Mesendoderm (in vitro differentiated cells): Measurements from ENCODE around the gene RAB44. TPM values are rescaled to one million over a fixed set of nuclear protein-coding genes. Genes with fewer than 3 reads are reported as not detected.

Source experiments
- DNase-seq: peaks from one replicate; pipeline ENCODE4 v3.0.0; 2013
- H2AK5ac ChIP-seq: 2 replicates; pipeline ENCODE4 v1.6.1; 2013; ENCODE audit warnings: low read length, inconsistent platforms
- H2BK120ac ChIP-seq: 2 replicates; pipeline ENCODE4 v1.6.1; 2013; ENCODE audit warnings: low read depth, mild to moderate bottlenecking, low read length, moderate library complexity, mixed read lengths
- H2BK15ac ChIP-seq: replicated peaks from 2 replicates; pipeline ENCODE4 v1.6.1; 2013; ENCODE audit warnings: low read depth, mild to moderate bottlenecking, moderate library complexity
- H2BK5ac ChIP-seq: 2 replicates; pipeline ENCODE4 v1.6.1; 2013; ENCODE audit warnings: low read length, inconsistent platforms
- H3K18ac ChIP-seq: 2 replicates; pipeline ENCODE4 v1.6.1; 2013; ENCODE audit warnings: mild to moderate bottlenecking, low read length, mixed read lengths
- H3K23ac ChIP-seq: one replicate; pipeline ENCODE4 v1.6.1; 2013; ENCODE audit warnings: low read length
- H3K27ac ChIP-seq: 2 replicates; pipeline ENCODE4 v1.5.1; 2013; ENCODE audit warnings: low read depth, mild to moderate bottlenecking, inconsistent platforms, low read length, moderate library complexity
- H3K27me3 ChIP-seq: 2 replicates; pipeline ENCODE4 v1.6.1; 2013; ENCODE audit warnings: low read length, control low read depth, mild to moderate bottlenecking, inconsistent platforms; ENCODE audit not compliant: insufficient read depth, poor library complexity
- H3K36me3 ChIP-seq: 2 replicates; pipeline ENCODE4 v1.6.1; 2013; ENCODE audit warnings: low read length, inconsistent platforms; ENCODE audit not compliant: control insufficient read depth, insufficient read depth
- H3K4ac ChIP-seq: one replicate; pipeline ENCODE4 v1.6.1; 2013; ENCODE audit warnings: low read depth, mild to moderate bottlenecking, low read length, moderate library complexity
- H3K4me1 ChIP-seq: 2 replicates; pipeline ENCODE4 v1.6.1; 2013; ENCODE audit warnings: low read depth, low read length, inconsistent platforms; ENCODE audit not compliant: control insufficient read depth
- H3K4me2 ChIP-seq: 2 replicates; pipeline ENCODE4 v1.6.1; 2013; ENCODE audit warnings: low read length
- H3K4me3 ChIP-seq: 2 replicates; pipeline ENCODE4 v1.5.1; 2013; ENCODE audit warnings: mild to moderate bottlenecking, low read length
- H3K56ac ChIP-seq: one replicate; pipeline ENCODE4 v1.6.1; 2013; ENCODE audit warnings: low read length
- H3K79me1 ChIP-seq: 2 replicates; pipeline ENCODE4 v1.6.1; 2013; ENCODE audit warnings: low read length, inconsistent platforms
- H3K79me2 ChIP-seq: 2 replicates; pipeline ENCODE4 v1.6.1; 2013; ENCODE audit warnings: mild to moderate bottlenecking, low read length; ENCODE audit not compliant: control insufficient read depth, insufficient read depth
- H3K9ac ChIP-seq: 2 replicates; pipeline ENCODE4 v1.6.1; 2013; ENCODE audit warnings: low read length, inconsistent platforms
- H4K5ac ChIP-seq: one replicate; pipeline ENCODE4 v1.6.1; 2013; ENCODE audit warnings: low read length
- H4K8ac ChIP-seq: one replicate; pipeline ENCODE4 v1.6.1; 2013; ENCODE audit warnings: low read depth, mild to moderate bottlenecking, control low read depth, low read length, moderate library complexity
- WGBS: extraction: QIAGEN DNeasy Blood & Tissue Kit; methylation state at CpG from one replicate; pipeline ENCODE4 v1.1.7; 2013; ENCODE audit warnings: low lambda C conversion rate, missing lambda C conversion rate; ENCODE audit not compliant: insufficient coverage; ENCODE audit errors: extremely low coverage; 5-methylcytosine and 5-hydroxymethylcytosine counted together
- polyA plus RNA-seq, 2 experiments: library from polyadenylated mRNA; stranded (reverse); fragments of 200-250 nt; gene quantifications; one replicate each; pipeline ENCODE4 v1.2.3, GENCODE V29; 2013

RAB44 gene
- polyA plus RNA-seq (2013, experiment 1 of 2): 0.01 TPM
- polyA plus RNA-seq (2013, experiment 2 of 2): not detected

GRCh38 chr6:36697481-36697903, at the start of gene RAB44:
Gene RAB44 (plus strand): TSS chr6:36697826. CDS start chr6:36704236, 6,410 bp downstream.
- H3K79me2 ChIP-seq: no peaks in the 10 kb centered on the region
- no peak within 1 kb of the TSS for H2AK5ac ChIP-seq
- no peak within 1 kb of the TSS for H4K8ac ChIP-seq
- no peaks in the 10 kb centered on the region for H3K4me1 ChIP-seq
- H3K27me3 ChIP-seq: no peaks in the 10 kb centered on the region
- no peaks in the 10 kb centered on the region for H3K36me3 ChIP-seq
- H2BK120ac ChIP-seq: no peak within 1 kb of the TSS
- no peak within 1 kb of the TSS for H3K27ac ChIP-seq
- H4K5ac ChIP-seq: no peak within 1 kb of the TSS
- H3K79me1 ChIP-seq: no peaks in the 10 kb centered on the region
- H3K56ac ChIP-seq: no peak within 1 kb of the TSS
- no peak for DNase-seq
- no peak within 1 kb of the TSS for H3K4me2 ChIP-seq
- no peak within 1 kb of the TSS for H3K9ac ChIP-seq
- no CpG with 5 or more reads among the region's 7 CpGs for WGBS
- no peak within 1 kb of the TSS for H3K4me3 ChIP-seq
- H3K23ac ChIP-seq: no peak within 1 kb of the TSS
- H3K18ac ChIP-seq: no peak within 1 kb of the TSS
- H2BK5ac ChIP-seq: no peak within 1 kb of the TSS
- no peak within 1 kb of the TSS for H2BK15ac ChIP-seq
- no peak within 1 kb of the TSS for H3K4ac ChIP-seq

- Histone ChIP-seq H3K56ac (no peak overlapping the region), H3K27ac (no peak overlapping the region), H3K79me2 (no peaks in the 10 kb centered on the region), H3K36me3 (no peaks in the 10 kb centered on the region), H3K23ac (no peak overlapping the region), H3K9ac (no peak overlapping the region), H2BK120ac (no peak overlapping the region), H2BK15ac (no peak overlapping the region), H3K4me3 (no peak overlapping the region), H3K4me1 (peaks cover 4% of the 10 kb centered on the region), H3K27me3 (no peaks in the 10 kb centered on the region), H3K79me1 (no peaks in the 10 kb centered on the region), H3K4me2 (no peak overlapping the region), H4K5ac (no peak overlapping the region), H2AK5ac (no peak overlapping the region), H3K4ac (no peak overlapping the region), H4K8ac (no peak overlapping the region), H3K18ac (no peak overlapping the region), H2BK5ac (no peak overlapping the region)
- no peak for DNase-seq
- WGBS: no CpG with 5 or more reads among the region's 3 CpGs
These were observed 48.5 kb upstream of the RAB44 start for GRCh38 chr6:36649086-36649485.

- no peak overlapping the region for H3K9ac ChIP-seq
These were observed 47.7 kb upstream of the RAB44 start for GRCh38 chr6:36649701-36650484.

GRCh38 chr6:36650848-36651478, 46.7 kb upstream of the RAB44 start:
- peaks cover 4% of the 10 kb centered on the region for H3K4me1 ChIP-seq

More at GRCh38 chr6:36649701-36650484, 47.7 kb upstream of the RAB44 start:
- Histone ChIP-seq H4K5ac (no peak overlapping the region), H3K23ac (no peak overlapping the region), H2BK5ac (no peak overlapping the region), H3K4ac (no peak overlapping the region), H2BK15ac (no peak overlapping the region), H3K36me3 (no peaks in the 10 kb centered on the region), H3K79me2 (no peaks in the 10 kb centered on the region), H3K4me1 (peaks cover 4% of the 10 kb centered on the region), H3K18ac (peak overlapping the region; percentile 79), H2AK5ac (no peak overlapping the region), H3K27me3 (no peaks in the 10 kb centered on the region), H3K27ac (no peak overlapping the region), H3K4me3 (no peak overlapping the region), H3K4me2 (no peak overlapping the region), H3K79me1 (no peaks in the 10 kb centered on the region), H3K56ac (peak overlapping the region; percentile 38), H2BK120ac (no peak overlapping the region), H4K8ac (no peak overlapping the region)
- no CpG with 5 or more reads among the region's 13 CpGs for WGBS
- DNase-seq: no peak

GRCh38 chr6:36651659-36652379, 45.8 kb upstream of the RAB44 start:
- no peak for DNase-seq
- H3K4me2 ChIP-seq: no peak overlapping the region
- H3K27me3 ChIP-seq: no peaks in the 10 kb centered on the region
- H3K23ac ChIP-seq: no peak overlapping the region
- no peak overlapping the region for H3K18ac ChIP-seq
- no peak overlapping the region for H3K4me3 ChIP-seq
- no peak overlapping the region for H4K8ac ChIP-seq
- no peak overlapping the region for H3K27ac ChIP-seq
- no peak overlapping the region for H2BK15ac ChIP-seq
- H2BK120ac ChIP-seq: no peak overlapping the region
- H3K4me1 ChIP-seq: peaks cover 4% of the 10 kb centered on the region
- H3K56ac ChIP-seq: no peak overlapping the region
- WGBS: no CpG with 5 or more reads among the region's 11 CpGs
- no peak overlapping the region for H3K9ac ChIP-seq
- H2AK5ac ChIP-seq: no peak overlapping the region
- H3K36me3 ChIP-seq: no peaks in the 10 kb centered on the region
- no peaks in the 10 kb centered on the region for H3K79me2 ChIP-seq
- no peak overlapping the region for H2BK5ac ChIP-seq
- H4K5ac ChIP-seq: no peak overlapping the region
- H3K79me1 ChIP-seq: no peaks in the 10 kb centered on the region
- H3K4ac ChIP-seq: no peak overlapping the region

More at GRCh38 chr6:36650848-36651478, 46.7 kb upstream of the RAB44 start:
- no peaks in the 10 kb centered on the region for H3K79me2 ChIP-seq
- no peak overlapping the region for H3K4ac ChIP-seq
- no peak overlapping the region for H3K27ac ChIP-seq
- no peak overlapping the region for H2BK15ac ChIP-seq
- no peak overlapping the region for H3K23ac ChIP-seq
- no peak overlapping the region for H3K9ac ChIP-seq
- H4K8ac ChIP-seq: no peak overlapping the region
- no peak overlapping the region for H3K56ac ChIP-seq
- no CpG with 5 or more reads among the region's 2 CpGs for WGBS
- H3K4me3 ChIP-seq: no peak overlapping the region
- no peak overlapping the region for H2BK120ac ChIP-seq
- H2BK5ac ChIP-seq: no peak overlapping the region
- no peak overlapping the region for H2AK5ac ChIP-seq
- no peak overlapping the region for H3K18ac ChIP-seq
- H3K36me3 ChIP-seq: no peaks in the 10 kb centered on the region
- H4K5ac ChIP-seq: no peak overlapping the region
- no peaks in the 10 kb centered on the region for H3K79me1 ChIP-seq
- DNase-seq: peak; percentile 69
- no peak overlapping the region for H3K4me2 ChIP-seq
- no peaks in the 10 kb centered on the region for H3K27me3 ChIP-seq
